NB4 (cell line): Measurements from ENCODE around the gene PLAC8L1.

ENCODE experiments used
- CTCF ChIP-seq: IDR thresholded peaks from one replicate; pipeline ENCODE4 v1.5.1; 2012; ENCODE audit warnings: low read depth, low read length
- MYC ChIP-seq: IDR thresholded peaks from 2 replicates; pipeline ENCODE4 v1.6.1; 2011; ENCODE audit warnings: low read depth, low read length
- POLR2A ChIP-seq: IDR thresholded peaks from 2 replicates; pipeline ENCODE4 v1.6.1; 2011; ENCODE audit warnings: mild to moderate bottlenecking; ENCODE audit not compliant: insufficient read length; ENCODE audit errors: extremely low read depth
- TF ChIP-seq, protein P1 (sequence below): IDR thresholded peaks from 2 replicates; pipeline ENCODE4 v1.6.1; 2011; ENCODE audit warnings: low read depth, low read length

- TF ChIP-seq POLR2A = no peak
- TF ChIP-seq CTCF = no peak
- TF ChIP-seq MYC = no peak
- TF ChIP-seq, protein P1, sequence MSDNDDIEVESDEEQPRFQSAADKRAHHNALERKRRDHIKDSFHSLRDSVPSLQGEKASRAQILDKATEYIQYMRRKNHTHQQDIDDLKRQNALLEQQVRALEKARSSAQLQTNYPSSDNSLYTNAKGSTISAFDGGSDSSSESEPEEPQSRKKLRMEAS = no peak
Observed at GRCh38 chr5:146068206-146068605, 37.2 kb downstream of the PLAC8L1 start.
